ENCODE data around the gene GPX6. TPM values are rescaled to one million over a fixed set of nuclear protein-coding genes. Genes with fewer than 3 reads are reported as not detected.
"Not testable (repeated sequence)": the region's sequence is repeated elsewhere in the genome, so short reads cannot be mapped to it uniquely, and the experiment has no call there.

Gene GPX6
- total RNA-seq, 1 experiment from 2014 or later: not detected

DNA sequence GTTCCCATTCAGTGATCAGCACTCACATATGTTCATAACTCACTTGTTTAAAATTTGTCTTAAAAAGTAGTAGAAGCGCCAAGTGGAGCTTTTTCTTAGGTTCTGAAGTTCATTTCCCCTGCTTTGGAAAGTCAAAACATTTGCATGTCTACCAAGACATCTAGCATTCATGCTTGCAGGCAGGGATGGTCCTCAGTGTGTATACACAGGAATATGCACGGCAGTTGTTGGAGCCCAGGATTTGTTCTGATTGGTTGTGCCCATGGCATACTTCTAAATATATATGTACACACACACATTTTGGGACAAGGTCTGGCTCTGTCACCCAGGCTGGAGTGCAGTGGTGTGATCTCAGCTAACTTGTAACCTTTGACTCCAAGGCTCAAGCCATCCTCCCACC lies 2.4 kb upstream of the GPX6 start:
- in situ Hi-C loops (cut with HindIII; ENCODE audit: low pct_unique_long_range_greater_than_20kb, low sequenced_read_pairs) (no loop called here), intact Hi-C loops (cut with micrococcal nuclease; ENCODE audit: unreplicated experiment) (no loop called here)
- Histone ChIP-seq H3K27me3 (ENCODE audit: control insufficient read depth, insufficient read depth, low read length) (peaks cover 27% of the 10 kb centered on the region), H3K27ac (ENCODE audit: low read length) (no peak overlapping the region), H3K36me3 (ENCODE audit: control insufficient read depth, insufficient read depth, low read length) (no peaks in the 10 kb centered on the region), H3K9me3 (ENCODE audit: control insufficient read depth, insufficient read depth, low read depth, low read length) (no peaks in the 10 kb centered on the region), H3K4me3 (ENCODE audit: low read depth in 2 of 2, low read length in 2 of 2) (no peak overlapping the region), H3K4me1 (ENCODE audit: control insufficient read depth, insufficient read depth, low read length) (no peaks in the 10 kb centered on the region)
- TF ChIP-seq, protein P1, sequence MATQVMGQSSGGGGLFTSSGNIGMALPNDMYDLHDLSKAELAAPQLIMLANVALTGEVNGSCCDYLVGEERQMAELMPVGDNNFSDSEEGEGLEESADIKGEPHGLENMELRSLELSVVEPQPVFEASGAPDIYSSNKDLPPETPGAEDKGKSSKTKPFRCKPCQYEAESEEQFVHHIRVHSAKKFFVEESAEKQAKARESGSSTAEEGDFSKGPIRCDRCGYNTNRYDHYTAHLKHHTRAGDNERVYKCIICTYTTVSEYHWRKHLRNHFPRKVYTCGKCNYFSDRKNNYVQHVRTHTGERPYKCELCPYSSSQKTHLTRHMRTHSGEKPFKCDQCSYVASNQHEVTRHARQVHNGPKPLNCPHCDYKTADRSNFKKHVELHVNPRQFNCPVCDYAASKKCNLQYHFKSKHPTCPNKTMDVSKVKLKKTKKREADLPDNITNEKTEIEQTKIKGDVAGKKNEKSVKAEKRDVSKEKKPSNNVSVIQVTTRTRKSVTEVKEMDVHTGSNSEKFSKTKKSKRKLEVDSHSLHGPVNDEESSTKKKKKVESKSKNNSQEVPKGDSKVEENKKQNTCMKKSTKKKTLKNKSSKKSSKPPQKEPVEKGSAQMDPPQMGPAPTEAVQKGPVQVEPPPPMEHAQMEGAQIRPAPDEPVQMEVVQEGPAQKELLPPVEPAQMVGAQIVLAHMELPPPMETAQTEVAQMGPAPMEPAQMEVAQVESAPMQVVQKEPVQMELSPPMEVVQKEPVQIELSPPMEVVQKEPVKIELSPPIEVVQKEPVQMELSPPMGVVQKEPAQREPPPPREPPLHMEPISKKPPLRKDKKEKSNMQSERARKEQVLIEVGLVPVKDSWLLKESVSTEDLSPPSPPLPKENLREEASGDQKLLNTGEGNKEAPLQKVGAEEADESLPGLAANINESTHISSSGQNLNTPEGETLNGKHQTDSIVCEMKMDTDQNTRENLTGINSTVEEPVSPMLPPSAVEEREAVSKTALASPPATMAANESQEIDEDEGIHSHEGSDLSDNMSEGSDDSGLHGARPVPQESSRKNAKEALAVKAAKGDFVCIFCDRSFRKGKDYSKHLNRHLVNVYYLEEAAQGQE (IDR thresholded peaks at IDR 0.05; ENCODE audit: insufficient read depth in 1 of 2, low read depth in 2 of 2, low read length in 1 of 2): no peak
- no peak for TF ChIP-seq SIN3A (IDR thresholded peaks at IDR 0.05; ENCODE audit: borderline replicate concordance, insufficient read depth, low read depth, low read length)
- TF ChIP-seq TCF7L2 (IDR thresholded peaks at IDR 0.05; ENCODE audit: low read depth, low read length): no peak
- TF ChIP-seq POLR2AphosphoS5 (IDR thresholded peaks at IDR 0.05; ENCODE audit: low read depth, low read length): no peak
- TF ChIP-seq, protein P2, sequence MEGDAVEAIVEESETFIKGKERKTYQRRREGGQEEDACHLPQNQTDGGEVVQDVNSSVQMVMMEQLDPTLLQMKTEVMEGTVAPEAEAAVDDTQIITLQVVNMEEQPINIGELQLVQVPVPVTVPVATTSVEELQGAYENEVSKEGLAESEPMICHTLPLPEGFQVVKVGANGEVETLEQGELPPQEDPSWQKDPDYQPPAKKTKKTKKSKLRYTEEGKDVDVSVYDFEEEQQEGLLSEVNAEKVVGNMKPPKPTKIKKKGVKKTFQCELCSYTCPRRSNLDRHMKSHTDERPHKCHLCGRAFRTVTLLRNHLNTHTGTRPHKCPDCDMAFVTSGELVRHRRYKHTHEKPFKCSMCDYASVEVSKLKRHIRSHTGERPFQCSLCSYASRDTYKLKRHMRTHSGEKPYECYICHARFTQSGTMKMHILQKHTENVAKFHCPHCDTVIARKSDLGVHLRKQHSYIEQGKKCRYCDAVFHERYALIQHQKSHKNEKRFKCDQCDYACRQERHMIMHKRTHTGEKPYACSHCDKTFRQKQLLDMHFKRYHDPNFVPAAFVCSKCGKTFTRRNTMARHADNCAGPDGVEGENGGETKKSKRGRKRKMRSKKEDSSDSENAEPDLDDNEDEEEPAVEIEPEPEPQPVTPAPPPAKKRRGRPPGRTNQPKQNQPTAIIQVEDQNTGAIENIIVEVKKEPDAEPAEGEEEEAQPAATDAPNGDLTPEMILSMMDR (IDR thresholded peaks at IDR 0.05): no peak
- no TSS peak for BruUV-seq (replicated peaks)
- DNase-seq (ENCODE audit: low read depth, low spot score) (no peak), ATAC-seq (no peak)
- CTCF ChIA-PET: no interaction called here
- POLR2A ChIA-PET: no interaction called here

DNA sequence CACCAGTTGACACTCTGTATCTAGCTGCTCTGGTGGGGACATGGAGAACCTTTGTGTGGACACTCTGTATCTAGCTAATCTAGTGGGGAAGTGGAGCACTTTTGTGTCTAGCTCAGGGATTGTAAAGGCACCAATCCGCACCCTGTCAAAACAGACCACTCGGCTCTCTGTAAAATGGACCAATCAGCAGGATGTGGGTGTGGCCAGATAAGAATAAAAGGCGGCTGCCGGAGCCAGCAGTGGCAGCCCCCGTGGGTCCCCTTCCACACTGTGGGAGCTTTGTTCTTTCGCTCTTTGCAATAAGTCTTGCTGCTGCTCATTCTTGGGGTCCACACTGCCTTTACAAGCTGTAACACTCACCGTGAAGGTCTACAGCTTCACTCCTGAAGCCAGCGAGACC lies 3.2 kb downstream of the GPX6 start:
- intact Hi-C loops (cut with micrococcal nuclease; ENCODE audit: unreplicated experiment); BruUV-seq (replicated peaks); CTCF ChIA-PET; H3K9me3 ChIP-seq (ENCODE audit: control insufficient read depth, insufficient read depth, low read depth, low read length); H3K36me3 ChIP-seq (ENCODE audit: control insufficient read depth, insufficient read depth, low read length); H3K27ac ChIP-seq (ENCODE audit: low read length); H3K4me1 ChIP-seq (ENCODE audit: control insufficient read depth, insufficient read depth, low read length); DNase-seq (ENCODE audit: low read depth, low spot score); in situ Hi-C loops (cut with HindIII; ENCODE audit: low pct_unique_long_range_greater_than_20kb, low sequenced_read_pairs); POLR2A ChIA-PET; ATAC-seq; H3K4me3 ChIP-seq (ENCODE audit: low read depth in 2 of 2, low read length in 2 of 2): not testable (repeated sequence)
- H3K27me3 ChIP-seq (ENCODE audit: control insufficient read depth, insufficient read depth, low read length): peaks cover 18% of the 10 kb centered on the region; the same call in 1 of the 2 replicates

DNA sequence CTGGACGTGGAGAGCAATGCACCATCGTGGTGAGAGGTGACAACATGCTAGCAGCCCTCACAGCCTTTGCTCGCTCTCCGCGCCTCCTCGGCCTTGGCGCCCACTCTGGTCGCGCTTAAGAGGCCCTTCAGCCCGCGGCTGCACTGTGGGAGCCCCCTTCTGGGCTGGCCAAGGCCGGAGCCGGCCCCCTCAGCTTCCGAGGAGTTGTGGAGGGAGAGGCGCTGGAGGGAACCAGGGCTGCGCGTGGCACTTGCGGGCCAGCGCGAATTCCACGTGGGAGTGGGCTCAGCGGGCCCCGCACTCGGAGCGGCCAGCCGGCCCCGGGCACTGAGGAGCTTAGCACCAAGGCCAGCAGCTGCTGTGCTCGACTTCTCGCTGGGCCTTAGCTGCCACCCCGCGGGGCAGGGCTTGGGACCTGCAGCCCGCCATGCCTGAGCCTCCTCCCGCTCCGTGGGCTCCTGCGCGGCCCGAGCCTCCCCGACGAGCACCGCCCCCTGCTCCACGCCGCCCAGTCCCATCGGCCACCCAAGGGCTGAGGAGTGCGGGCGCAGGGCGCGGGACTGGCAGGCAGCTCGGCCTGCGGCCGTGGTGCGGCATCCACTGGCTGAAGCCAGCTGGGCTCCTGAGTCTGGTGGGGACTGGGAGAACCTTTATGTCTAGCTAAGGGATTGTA lies 3.8 kb downstream of the GPX6 start:
- Histone ChIP-seq H3K27ac (ENCODE audit: low read length) (no peak overlapping the region), H3K36me3 (ENCODE audit: control insufficient read depth, insufficient read depth, low read length) (no peaks in the 10 kb centered on the region), H3K4me3 (ENCODE audit: low read depth in 2 of 2, low read length in 2 of 2) (no peak overlapping the region), H3K27me3 (ENCODE audit: control insufficient read depth, insufficient read depth, low read length) (peaks cover 13% of the 10 kb centered on the region; the same call in 1 of the 2 replicates), H3K4me1 (ENCODE audit: control insufficient read depth, insufficient read depth, low read length) (no peaks in the 10 kb centered on the region), H3K9me3 (ENCODE audit: control insufficient read depth, insufficient read depth, low read depth, low read length) (no peaks in the 10 kb centered on the region)
- intact Hi-C loops (cut with micrococcal nuclease; ENCODE audit: unreplicated experiment): no loop called here
- BruUV-seq (replicated peaks): no TSS peak
- ChIA-PET POLR2A (no interaction called here), CTCF (no interaction called here)
- TF ChIP-seq, protein P2 (IDR thresholded peaks at IDR 0.05): no peak
- no peak for DNase-seq (ENCODE audit: low read depth, low spot score)
- in situ Hi-C loops (cut with HindIII; ENCODE audit: low pct_unique_long_range_greater_than_20kb, low sequenced_read_pairs): no loop called here
- no peak for ATAC-seq

Data from Panc1 (cell line).